Smooth muscle cell of the brain vasculature (primary cell): Measurements from ENCODE around the gene GPX6.
"Not testable (repeated sequence)": the region's sequence is repeated elsewhere in the genome, so short reads cannot be mapped to it uniquely, and the experiment has no call there.

Source experiments
- DNase-seq: peaks from one replicate; pipeline ENCODE4 v3.0.0-alpha.2; 2012; ENCODE audit warnings: low read depth, low spot score

GPX6 gene, protein sequence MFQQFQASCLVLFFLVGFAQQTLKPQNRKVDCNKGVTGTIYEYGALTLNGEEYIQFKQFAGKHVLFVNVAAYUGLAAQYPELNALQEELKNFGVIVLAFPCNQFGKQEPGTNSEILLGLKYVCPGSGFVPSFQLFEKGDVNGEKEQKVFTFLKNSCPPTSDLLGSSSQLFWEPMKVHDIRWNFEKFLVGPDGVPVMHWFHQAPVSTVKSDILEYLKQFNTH

GRCh38 chr6:28515676-28516075 is at the start of gene GPX6:
TSS of gene GPX6 (minus strand) at chr6:28515793. CDS start at chr6:28515743, 50 bp downstream.
- DNase-seq = no peak

GRCh38 chr6:28563430-28564095 is 48.0 kb upstream of the GPX6 start:
- no peak for DNase-seq

- DNase-seq = no peak
These were observed 43.0 kb upstream of the GPX6 start for GRCh38 chr6:28558629-28559028.

DNA sequence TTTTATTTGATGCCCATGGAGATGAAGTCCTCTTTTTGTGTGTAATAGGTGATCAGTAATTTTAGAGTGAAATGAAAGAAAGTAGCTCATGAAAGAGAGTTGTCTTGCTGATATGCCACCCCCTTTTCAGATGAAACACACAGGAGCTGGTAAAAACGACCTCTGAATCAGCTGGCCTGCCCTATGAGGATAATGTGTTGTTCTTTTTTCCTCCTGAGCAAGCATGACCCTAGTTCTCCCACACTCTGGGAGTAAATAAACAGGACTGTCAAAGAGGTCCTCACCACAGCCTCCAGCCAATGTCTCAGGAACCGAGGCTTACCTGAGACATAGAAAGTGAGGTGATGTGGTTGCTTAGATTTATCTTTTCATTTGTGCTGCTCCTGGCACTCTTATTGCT is 39.5 kb upstream of the GPX6 start:
- DNase-seq = no peak

DNA sequence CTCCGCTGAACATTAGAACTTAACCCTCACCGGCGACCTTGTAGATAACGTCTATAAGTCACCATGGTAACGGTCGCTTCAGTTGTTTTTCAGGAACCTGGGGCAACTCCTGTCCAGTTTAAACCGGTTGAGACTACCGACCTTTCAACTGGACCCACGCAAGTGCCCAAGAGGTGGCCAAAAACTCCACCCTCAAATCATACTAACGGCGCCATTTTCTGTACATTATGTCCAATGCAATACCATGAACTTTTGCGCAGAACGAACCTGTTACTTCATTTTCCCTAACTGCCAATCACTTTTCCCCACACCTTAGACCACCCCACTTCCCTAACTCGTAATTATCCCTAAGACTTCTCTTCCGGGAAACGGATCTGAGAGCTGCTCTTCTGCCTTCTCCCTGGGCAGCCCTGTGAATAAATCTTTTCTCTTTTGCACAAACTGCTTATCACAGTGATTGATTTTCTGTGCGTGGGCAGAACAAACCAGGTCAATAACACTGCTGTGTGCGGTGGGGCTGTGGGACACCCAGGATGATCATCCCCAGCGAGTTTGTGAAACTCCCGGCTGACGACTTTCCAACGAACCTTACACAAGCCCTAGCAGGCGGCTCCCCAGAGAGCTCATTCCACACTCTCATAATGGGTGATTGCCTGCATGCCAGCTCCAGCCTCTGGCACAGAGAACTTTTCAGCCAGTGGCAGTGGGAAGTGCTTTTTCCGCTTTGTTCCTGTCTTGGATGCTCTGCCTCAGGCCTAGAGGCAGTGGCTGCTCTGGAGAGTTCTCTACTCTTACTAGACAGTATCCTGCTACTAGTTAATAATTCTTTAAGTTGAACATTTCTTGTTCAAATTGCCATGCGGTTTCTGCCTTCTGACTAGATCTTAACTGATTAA is 38.6 kb upstream of the GPX6 start:
- no peak for DNase-seq

- no peak for DNase-seq
These were observed 37.9 kb upstream of the GPX6 start for GRCh38 chr6:28553384-28553985.

DNA sequence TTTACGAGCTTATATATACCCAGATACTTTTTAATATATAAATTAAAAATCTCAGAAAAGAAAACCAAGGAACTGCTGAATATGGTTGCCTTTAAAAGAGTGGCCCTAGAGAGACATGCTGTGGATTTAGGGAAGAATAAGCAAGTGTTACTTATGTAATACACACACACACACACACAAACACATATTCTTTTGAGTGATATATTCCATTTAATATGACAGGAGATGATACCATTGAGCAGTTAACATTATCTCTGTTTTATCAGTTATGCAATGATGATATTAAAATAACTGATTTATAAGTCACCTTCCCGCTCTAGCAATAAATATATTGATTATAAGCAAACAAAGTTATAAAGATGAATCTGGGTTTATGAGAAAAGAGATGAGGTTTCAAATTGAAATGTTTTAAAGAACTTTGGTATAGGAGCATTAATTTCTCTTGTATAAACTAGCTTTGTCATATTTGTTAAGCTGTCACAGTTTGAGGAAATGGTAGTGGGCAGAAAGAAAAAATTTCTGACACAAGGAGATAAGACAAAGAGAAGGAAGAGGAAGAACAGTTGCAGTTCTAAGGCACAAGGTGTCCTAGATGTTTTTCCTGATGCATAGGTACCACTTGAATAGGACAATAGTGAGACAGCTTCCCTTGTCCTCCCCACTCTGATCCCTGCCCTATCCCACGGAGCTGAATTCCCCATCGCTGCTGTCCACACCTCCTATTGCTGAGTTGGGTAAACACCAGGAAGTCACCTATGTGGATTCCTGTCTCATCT is 36.5 kb upstream of the GPX6 start:
- DNase-seq = no peak

GRCh38 chr6:28547003-28547402 is 31.4 kb upstream of the GPX6 start:
- DNase-seq = not testable (repeated sequence)

GRCh38 chr6:28545955-28546354 is 30.4 kb upstream of the GPX6 start:
- no peak for DNase-seq

DNA sequence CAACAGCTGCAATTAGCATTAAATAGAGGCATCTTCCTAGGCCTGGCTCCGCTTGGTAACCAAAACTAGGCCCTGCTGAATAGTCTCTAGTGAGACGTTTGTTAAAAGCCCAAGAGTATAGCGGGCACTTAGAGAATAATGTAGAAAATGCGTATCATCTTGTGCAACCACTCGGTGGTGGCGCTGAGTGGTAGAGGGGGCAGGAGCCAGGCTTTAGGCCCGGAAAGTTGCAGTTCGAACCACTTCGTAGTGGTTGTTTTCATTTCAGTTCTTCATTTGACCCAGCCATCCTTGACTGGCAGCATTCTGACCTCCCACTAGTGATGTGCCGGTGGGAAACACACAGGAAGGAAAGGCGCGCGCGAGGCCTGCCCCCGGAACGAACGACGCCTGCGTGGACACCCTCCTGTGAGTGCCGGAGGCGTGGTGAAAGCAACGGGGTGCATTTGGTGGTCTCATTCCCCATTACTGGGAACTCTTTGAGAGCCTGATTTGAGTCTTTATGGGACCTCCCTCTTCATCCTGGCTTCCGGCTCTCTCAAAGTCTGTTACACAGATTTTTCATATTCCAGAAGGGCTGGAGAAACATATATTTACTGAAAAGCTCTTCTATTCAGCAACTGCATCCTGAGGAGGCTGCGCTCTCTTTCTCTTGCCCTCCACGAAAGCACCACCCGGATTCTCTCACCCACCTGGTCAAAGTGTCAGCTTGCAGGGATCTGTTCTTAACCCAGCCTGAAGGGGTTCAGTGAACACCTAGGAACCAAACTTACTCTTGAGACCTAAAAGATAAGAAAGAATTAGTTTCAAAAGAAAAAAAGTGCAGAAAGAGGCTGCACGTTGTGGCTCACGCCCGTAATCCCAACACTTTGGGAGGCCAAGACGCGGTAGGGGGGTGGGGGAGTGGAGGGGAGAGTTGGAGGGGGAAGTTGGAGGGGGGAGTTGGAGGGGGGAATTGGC is 28.3 kb upstream of the GPX6 start:
- no peak for DNase-seq

DNA sequence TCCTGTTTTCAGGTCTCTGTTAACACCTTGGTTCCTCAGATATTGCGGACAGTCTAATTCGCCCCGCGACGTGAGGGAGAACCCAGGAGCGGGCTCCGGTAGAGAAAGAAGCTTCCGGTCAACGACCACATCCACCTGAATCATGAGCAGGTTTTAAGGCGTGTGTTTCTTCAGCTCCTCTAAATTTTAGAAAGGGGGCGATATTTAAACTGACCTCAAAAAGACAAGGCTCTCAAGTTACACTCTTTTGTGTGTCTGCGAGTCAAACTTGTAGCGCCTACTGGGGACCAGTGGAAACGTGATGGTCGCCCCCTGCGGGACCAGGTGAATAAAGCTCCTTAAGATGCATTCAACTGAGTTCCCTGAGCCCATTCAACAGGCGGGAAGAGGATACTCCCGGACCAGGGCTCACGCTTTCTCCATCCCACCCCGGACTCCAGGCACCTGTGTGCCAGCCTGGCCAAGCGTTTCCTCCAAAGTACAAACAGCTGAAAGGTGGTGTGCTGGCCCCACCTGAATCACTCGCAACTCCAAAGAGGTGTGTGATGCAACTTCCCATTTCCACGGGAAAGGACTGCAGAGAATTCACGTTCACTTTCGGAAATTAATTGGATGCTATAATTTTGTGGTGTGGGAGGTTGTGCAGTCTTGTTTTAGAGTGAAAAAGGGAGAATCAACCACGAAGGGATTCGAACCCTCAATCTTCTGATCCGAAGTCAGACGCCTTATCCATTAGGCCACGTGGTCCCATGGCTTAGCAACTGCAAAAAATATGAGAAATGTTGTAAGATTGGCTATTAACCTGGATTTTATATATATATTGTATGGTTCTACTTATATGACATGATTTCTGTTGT is 27.1 kb upstream of the GPX6 start:
- peak; percentile 26 for DNase-seq

DNA sequence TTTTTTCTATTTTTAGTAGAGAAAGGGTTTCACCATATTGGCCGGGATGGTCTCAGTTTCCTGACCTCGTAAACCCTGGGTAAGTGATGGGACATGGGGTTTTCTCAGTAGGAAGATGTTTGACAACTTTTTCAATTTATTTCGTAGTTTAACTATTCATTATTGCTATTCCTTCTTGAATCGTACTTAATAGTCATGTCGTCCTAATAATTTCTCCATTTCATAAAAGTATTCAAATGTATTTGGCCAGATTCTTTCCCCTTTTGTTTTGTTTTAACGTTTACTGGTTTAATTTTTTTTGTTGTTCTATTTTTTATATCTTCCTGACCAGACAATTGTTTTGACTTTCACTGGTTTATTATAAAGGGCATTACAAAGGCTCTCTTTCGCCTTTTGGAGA is 26.4 kb upstream of the GPX6 start:
- no peak for DNase-seq

- no peak for DNase-seq
These were observed 22.0 kb upstream of the GPX6 start for GRCh38 chr6:28537509-28538140.

GRCh38 chr6:28537065-28537464 is 21.5 kb upstream of the GPX6 start:
- no peak for DNase-seq

GRCh38 chr6:28534875-28535274 is 19.3 kb upstream of the GPX6 start:
- no peak for DNase-seq

DNA sequence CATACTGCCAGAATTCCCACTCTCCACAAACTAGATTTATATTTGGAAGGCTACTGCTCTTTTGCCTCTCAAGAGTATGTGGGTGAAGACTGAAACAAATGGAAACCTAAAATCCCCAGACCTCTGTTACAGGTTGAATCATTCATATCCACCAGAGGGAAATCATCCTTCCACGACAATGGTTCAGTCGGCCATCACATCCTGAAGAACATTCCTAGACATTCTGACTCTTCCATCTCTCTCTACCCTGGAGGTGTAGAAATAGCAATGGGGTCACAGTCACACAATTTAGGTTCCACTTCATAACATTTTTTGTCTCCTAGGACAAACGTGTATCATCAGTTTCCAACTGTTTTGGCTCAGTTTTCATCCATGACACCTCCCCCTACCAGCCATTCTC is 18.7 kb upstream of the GPX6 start:
- no peak for DNase-seq

DNA sequence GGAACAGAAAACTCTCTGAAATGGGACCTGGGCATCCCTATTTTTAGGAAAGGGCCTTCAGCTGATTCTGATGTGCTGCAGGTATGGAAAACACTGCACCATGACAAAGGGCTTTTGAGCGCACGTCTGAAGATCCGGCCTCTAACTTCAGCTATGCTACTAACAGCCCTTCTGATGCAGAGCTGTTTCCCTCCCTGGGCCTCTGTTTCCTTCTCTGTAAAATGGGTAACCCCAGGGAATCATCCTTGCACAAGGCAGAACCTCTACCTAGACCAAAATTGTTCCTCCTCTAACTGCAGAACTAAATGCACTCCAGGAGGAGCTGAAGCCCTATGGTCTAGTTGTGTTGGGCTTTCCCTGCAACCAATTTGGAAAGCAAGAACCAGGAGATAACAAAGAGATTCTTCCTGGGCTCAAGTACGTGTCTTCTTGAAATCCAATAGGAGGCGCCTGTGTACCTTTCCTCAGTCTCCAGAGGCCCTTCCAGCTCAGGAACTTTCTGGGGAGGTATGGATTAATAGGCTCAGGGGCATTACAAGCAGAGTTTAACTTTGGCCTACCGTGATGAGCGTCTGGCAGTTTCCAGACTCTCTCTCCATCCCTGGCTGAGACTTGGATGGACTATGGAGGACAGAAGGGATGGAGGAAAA is 16.0 kb upstream of the GPX6 start:
- DNase-seq = no peak

- DNase-seq = no peak
These were observed 15.2 kb upstream of the GPX6 start for GRCh38 chr6:28530777-28531176.
